ENCODE data around the gene OSBPL7. TPM values are rescaled to one million over a fixed set of nuclear protein-coding genes. Genes with fewer than 3 reads are reported as not detected.
A peak's percentile ranks its signal among the peaks of the same experiment; 100 is the strongest.

OSBPL7 gene
- total and polyA plus RNA-seq, 2 of the 13 experiments (the other 11 are each of a cell fraction or from before 2014, with no cell fraction given): 4.7 to 6.6 TPM

DNA sequence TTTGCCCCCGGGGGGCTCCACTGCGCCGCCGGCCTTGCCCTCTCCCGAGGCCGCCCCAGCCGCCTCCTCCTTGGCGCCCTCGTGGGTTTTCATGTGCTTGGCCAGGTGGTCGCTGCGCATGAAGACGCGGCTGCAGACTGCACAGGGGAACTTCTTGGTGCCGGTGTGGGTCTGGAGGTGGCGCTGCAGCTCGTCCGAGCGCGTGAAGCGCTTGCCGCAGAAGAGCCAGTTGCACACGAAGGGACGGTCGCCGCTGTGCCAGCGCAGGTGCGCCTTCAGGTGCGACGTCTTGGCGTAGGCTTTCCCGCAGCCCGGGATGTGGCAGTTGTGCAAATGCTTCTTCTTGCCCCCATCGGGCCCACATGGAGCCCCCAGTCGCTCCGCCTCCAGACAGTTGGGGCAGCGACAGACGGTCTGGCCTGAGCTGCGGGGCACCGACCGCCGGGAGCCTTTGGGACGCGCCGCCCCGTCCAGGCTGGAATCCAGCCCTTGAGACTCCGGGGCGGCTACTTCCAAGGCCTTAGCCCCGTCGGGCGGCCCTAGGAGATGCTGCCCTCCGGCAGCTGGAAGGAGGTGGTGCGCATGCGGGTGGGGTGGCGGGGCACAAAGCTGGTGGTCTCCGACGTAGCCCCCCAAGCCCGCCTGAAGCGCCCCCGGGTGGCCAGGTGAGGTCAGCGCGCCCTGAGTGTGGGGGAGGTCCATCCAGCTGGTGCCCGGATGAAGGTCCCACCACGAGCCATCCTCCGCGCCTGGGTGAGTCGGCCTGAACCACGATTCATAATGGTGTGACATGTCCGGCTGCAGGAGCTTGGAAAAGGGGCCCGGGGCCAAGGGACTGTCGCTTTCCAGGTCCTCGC, 26.0 kb upstream of the OSBPL7 start:
- ATAC-seq: no peak
- Histone ChIP-seq H3K27me3 (ENCODE audit: control insufficient read depth in 1 of 2, insufficient read depth in 2 of 2, low read length in 2 of 2) (peaks cover 12 to 39% of the 10 kb centered on the region in 2 experiments), H2AFZ (ENCODE audit: low read length) (no peak overlapping the region), H3K27ac (ENCODE audit: extremely low read length, insufficient read depth, low read length) (no peak overlapping the region), H3K9me3 (ENCODE audit: low read length) (no peaks in the 10 kb centered on the region), H3K4me3 (replicated peaks in 1 of 3; ENCODE audit: insufficient read depth in 1 of 3, low read depth in 2 of 3, low read length in 3 of 3) (no peak overlapping the region), H3K4me2 (ENCODE audit: low read depth, low read length) (no peak overlapping the region), H4K20me1 (ENCODE audit: insufficient read depth, low read length) (no peaks in the 10 kb centered on the region), H3K9ac (ENCODE audit: insufficient read depth, low read depth, low read length) (no peak overlapping the region), H3K4me1 (ENCODE audit: insufficient read depth, low read length) (peaks cover 35% of the 10 kb centered on the region), H3K79me2 (ENCODE audit: insufficient read depth, low read length) (no peaks in the 10 kb centered on the region), H3K36me3 (replicated peaks in 1 of 2; ENCODE audit: control insufficient read depth in 1 of 2, insufficient read depth in 2 of 2, low read length in 2 of 2) (no peaks in the 10 kb centered on the region)
- WGBS (ENCODE audit: low lambda C conversion rate): 67% methylated on average over 48 of the region's 71 CpGs
- ChIA-PET CTCF (ENCODE audit: low intra/inter-chr PET ratio, low total read pairs) (no interaction called here), POLR2A (interaction anchor here (1.0 kb wide), 1 partner anchor 48 kb away, joined by 3 read pairs; the partner anchor contains the start of gene SP2)
- in situ Hi-C loops (cut with HindIII; ENCODE audit: extremely low pct_ligation_motif_present, low pct_unique_long_range_greater_than_20kb) (no loop called here), intact Hi-C loops (cut with micrococcal nuclease; ENCODE audit: unreplicated experiment) (no loop called here)
- DNase-seq (ENCODE audit: low spot score): no peak
- no TSS peak for BruUV-seq (replicated peaks)
- peak; percentile 69 for TF ChIP-seq ZEB1 (IDR thresholded peaks at IDR 0.05; ENCODE audit: insufficient replicate concordance, low read depth)
- TF ChIP-seq BRCA1 (CRISPR knock-in tag; IDR thresholded peaks at IDR 0.05): no peak
- TF ChIP-seq, protein P1, sequence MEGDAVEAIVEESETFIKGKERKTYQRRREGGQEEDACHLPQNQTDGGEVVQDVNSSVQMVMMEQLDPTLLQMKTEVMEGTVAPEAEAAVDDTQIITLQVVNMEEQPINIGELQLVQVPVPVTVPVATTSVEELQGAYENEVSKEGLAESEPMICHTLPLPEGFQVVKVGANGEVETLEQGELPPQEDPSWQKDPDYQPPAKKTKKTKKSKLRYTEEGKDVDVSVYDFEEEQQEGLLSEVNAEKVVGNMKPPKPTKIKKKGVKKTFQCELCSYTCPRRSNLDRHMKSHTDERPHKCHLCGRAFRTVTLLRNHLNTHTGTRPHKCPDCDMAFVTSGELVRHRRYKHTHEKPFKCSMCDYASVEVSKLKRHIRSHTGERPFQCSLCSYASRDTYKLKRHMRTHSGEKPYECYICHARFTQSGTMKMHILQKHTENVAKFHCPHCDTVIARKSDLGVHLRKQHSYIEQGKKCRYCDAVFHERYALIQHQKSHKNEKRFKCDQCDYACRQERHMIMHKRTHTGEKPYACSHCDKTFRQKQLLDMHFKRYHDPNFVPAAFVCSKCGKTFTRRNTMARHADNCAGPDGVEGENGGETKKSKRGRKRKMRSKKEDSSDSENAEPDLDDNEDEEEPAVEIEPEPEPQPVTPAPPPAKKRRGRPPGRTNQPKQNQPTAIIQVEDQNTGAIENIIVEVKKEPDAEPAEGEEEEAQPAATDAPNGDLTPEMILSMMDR (CRISPR knock-in tag; IDR thresholded peaks at IDR 0.05): peak; percentile 58
- no peak for TF ChIP-seq PRMT3 (CRISPR knock-in tag; IDR thresholded peaks at IDR 0.05; ENCODE audit: borderline replicate concordance, low read depth)
- TF ChIP-seq, protein P2, sequence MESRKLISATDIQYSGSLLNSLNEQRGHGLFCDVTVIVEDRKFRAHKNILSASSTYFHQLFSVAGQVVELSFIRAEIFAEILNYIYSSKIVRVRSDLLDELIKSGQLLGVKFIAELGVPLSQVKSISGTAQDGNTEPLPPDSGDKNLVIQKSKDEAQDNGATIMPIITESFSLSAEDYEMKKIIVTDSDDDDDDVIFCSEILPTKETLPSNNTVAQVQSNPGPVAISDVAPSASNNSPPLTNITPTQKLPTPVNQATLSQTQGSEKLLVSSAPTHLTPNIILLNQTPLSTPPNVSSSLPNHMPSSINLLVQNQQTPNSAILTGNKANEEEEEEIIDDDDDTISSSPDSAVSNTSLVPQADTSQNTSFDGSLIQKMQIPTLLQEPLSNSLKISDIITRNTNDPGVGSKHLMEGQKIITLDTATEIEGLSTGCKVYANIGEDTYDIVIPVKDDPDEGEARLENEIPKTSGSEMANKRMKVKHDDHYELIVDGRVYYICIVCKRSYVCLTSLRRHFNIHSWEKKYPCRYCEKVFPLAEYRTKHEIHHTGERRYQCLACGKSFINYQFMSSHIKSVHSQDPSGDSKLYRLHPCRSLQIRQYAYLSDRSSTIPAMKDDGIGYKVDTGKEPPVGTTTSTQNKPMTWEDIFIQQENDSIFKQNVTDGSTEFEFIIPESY (CRISPR knock-in tag; IDR thresholded peaks at IDR 0.05): peak; percentile 44
- peak; percentile 37; the same call in 1 of the 2 replicates for TF ChIP-seq ZBTB7A (CRISPR knock-in tag; IDR thresholded peaks at IDR 0.05)
- no peak for TF ChIP-seq ZNF562 (CRISPR knock-in tag; IDR thresholded peaks at IDR 0.05; ENCODE audit: borderline replicate concordance)
- TF ChIP-seq, protein P3, sequence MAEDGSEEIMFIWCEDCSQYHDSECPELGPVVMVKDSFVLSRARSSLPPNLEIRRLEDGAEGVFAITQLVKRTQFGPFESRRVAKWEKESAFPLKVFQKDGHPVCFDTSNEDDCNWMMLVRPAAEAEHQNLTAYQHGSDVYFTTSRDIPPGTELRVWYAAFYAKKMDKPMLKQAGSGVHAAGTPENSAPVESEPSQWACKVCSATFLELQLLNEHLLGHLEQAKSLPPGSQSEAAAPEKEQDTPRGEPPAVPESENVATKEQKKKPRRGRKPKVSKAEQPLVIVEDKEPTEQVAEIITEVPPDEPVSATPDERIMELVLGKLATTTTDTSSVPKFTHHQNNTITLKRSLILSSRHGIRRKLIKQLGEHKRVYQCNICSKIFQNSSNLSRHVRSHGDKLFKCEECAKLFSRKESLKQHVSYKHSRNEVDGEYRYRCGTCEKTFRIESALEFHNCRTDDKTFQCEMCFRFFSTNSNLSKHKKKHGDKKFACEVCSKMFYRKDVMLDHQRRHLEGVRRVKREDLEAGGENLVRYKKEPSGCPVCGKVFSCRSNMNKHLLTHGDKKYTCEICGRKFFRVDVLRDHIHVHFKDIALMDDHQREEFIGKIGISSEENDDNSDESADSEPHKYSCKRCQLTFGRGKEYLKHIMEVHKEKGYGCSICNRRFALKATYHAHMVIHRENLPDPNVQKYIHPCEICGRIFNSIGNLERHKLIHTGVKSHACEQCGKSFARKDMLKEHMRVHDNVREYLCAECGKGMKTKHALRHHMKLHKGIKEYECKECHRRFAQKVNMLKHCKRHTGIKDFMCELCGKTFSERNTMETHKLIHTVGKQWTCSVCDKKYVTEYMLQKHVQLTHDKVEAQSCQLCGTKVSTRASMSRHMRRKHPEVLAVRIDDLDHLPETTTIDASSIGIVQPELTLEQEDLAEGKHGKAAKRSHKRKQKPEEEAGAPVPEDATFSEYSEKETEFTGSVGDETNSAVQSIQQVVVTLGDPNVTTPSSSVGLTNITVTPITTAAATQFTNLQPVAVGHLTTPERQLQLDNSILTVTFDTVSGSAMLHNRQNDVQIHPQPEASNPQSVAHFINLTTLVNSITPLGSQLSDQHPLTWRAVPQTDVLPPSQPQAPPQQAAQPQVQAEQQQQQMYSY (CRISPR knock-in tag; IDR thresholded peaks at IDR 0.05): no peak
- TF ChIP-seq ZNF567 (CRISPR knock-in tag; IDR thresholded peaks at IDR 0.05; ENCODE audit: borderline replicate concordance): no peak
- TF ChIP-seq ZBTB7B (CRISPR knock-in tag; IDR thresholded peaks at IDR 0.05): peak; percentile 78; the same call in 1 of the 2 replicates
- FAIRE-seq: no peak

Data from HepG2 (cell line).